DND-41 (cell line): ENCODE results near the gene TBC1D9.

Source experiments
- ATAC-seq: fragments of 200-7000 bp; cut with Tn5 transposase; 3 replicates; pipeline ENCODE4 v1.9.1; 2021; ENCODE audit warnings: low read depth; ENCODE audit not compliant: insufficient read depth
- DNase-seq: peaks from one replicate; pipeline ENCODE4 v3.0.0-alpha.2; 2020
- H2AFZ ChIP-seq: 2 replicates; pipeline ENCODE4 v1.6.0; 2012; ENCODE audit warnings: low read depth, low read length
- H3K27ac ChIP-seq: 2 replicates; pipeline ENCODE4 v1.5.1; 2012; ENCODE audit warnings: low read length, inconsistent platforms
- H3K27me3 ChIP-seq: fragments of 200-600 bp; sonication (generic); 2 replicates; pipeline ENCODE4 v1.6.0; 2012; ENCODE audit warnings: low read length, mild to moderate bottlenecking, inconsistent platforms; ENCODE audit not compliant: insufficient read depth, poor library complexity
- H3K36me3 ChIP-seq: 2 replicates; pipeline ENCODE4 v1.5.1; 2012; ENCODE audit warnings: low read length, inconsistent platforms; ENCODE audit not compliant: insufficient read depth
- H3K4me1 ChIP-seq: 2 replicates; pipeline ENCODE4 v1.5.1; 2012; ENCODE audit warnings: mild to moderate bottlenecking, low read length; ENCODE audit not compliant: insufficient read depth
- H3K4me2 ChIP-seq: 2 replicates; pipeline ENCODE4 v1.6.0; 2012; ENCODE audit warnings: mild to moderate bottlenecking, moderate library complexity, low read length, inconsistent platforms; ENCODE audit not compliant: insufficient read depth
- H3K4me3 ChIP-seq, 2 experiments: fragments of 200-600 bp in 1 of 2; shearing (Covaris generic) in 1 of 2; 2 replicates each; pipeline ENCODE4 v1.5.1; 2012 to 2016; ENCODE audit warnings: inconsistent platforms in 2 of 2, low read length in 2 of 2, mild to moderate bottlenecking in 2 of 2, low read depth in 1 of 2, moderate library complexity in 1 of 2
- H3K79me2 ChIP-seq: 2 replicates; pipeline ENCODE4 v1.6.0; 2012; ENCODE audit warnings: low read length, inconsistent platforms; ENCODE audit not compliant: insufficient read depth
- H3K9ac ChIP-seq: 2 replicates; pipeline ENCODE4 v1.6.0; 2012; ENCODE audit warnings: low read depth, mild to moderate bottlenecking, inconsistent platforms, low read length, moderate library complexity
- H3K9me3 ChIP-seq: 2 replicates; pipeline ENCODE4 v1.5.1; 2012; ENCODE audit warnings: low read length, moderate library complexity, mild to moderate bottlenecking, inconsistent platforms; ENCODE audit not compliant: insufficient read depth, severe bottlenecking
- H4K20me1 ChIP-seq: 2 replicates; pipeline ENCODE4 v1.6.0; 2012; ENCODE audit warnings: low read length; ENCODE audit not compliant: insufficient read depth
- CTCF ChIP-seq: IDR thresholded peaks from 2 replicates; pipeline ENCODE4 v1.5.1; 2012; ENCODE audit warnings: borderline replicate concordance, low read length, moderate library complexity, mild to moderate bottlenecking; ENCODE audit not compliant: poor library complexity, severe bottlenecking; ENCODE audit errors: extremely low read depth
- EZH2 ChIP-seq: IDR thresholded peaks from 3 replicates; pipeline ENCODE4 v1.6.1; 2012; ENCODE audit warnings: borderline replicate concordance, low read depth, mild to moderate bottlenecking, moderate library complexity, low read length, inconsistent platforms; ENCODE audit not compliant: severe bottlenecking

Gene TBC1D9

GRCh38 chr4:140777894-140778293 is 21.7 kb upstream of the TBC1D9 start:
- no peak for TF ChIP-seq CTCF
- TF ChIP-seq EZH2, result no peak
- Histone ChIP-seq H3K4me1 (no peaks in the 10 kb centered on the region), H3K9me3 (no peaks in the 10 kb centered on the region), H3K4me3 (no peak overlapping the region), H3K36me3 (no peaks in the 10 kb centered on the region), H3K9ac (no peak overlapping the region), H3K27ac (no peak overlapping the region), H3K79me2 (no peaks in the 10 kb centered on the region), H3K4me2 (no peak overlapping the region), H2AFZ (no peak overlapping the region), H4K20me1 (no peaks in the 10 kb centered on the region), H3K27me3 (no peaks in the 10 kb centered on the region)
- no peak for DNase-seq
- ATAC-seq, result no peak

- Histone ChIP-seq H4K20me1 (no peaks in the 10 kb centered on the region), H3K36me3 (no peaks in the 10 kb centered on the region), H3K4me2 (no peak overlapping the region), H3K27me3 (no peaks in the 10 kb centered on the region), H2AFZ (no peak overlapping the region), H3K9me3 (no peaks in the 10 kb centered on the region), H3K4me3 (no peak overlapping the region), H3K27ac (no peak overlapping the region), H3K9ac (no peak overlapping the region), H3K4me1 (no peaks in the 10 kb centered on the region), H3K79me2 (no peaks in the 10 kb centered on the region)
- no peak for DNase-seq
- ATAC-seq, result no peak
- TF ChIP-seq EZH2 (no peak), CTCF (no peak)
Measured at GRCh38 chr4:140777386-140777785, 21.2 kb upstream of the TBC1D9 start.

DNA sequence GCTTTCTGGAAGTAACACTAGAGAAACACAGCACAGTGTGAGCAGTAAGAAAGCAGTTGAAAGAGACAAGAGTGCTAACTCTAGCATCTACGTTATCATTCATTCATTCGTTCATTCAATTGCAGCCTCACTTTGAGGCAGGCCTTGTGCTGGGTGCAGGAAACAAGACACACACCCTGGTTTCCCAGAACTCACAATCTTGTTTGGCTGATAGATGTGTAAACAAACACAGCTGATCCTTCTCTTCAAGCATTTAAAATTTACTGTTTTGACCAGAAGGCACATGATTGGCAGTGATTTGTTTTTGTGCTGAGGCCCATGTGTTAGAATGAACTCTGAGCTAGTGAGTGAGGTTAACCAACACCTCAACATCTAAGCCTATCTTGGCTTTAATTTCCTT is 20.4 kb upstream of the TBC1D9 start:
- Histone ChIP-seq H3K4me1 (no peaks in the 10 kb centered on the region), H3K4me2 (no peak overlapping the region), H3K27ac (no peak overlapping the region), H3K9ac (no peak overlapping the region), H3K79me2 (no peaks in the 10 kb centered on the region), H3K9me3 (no peaks in the 10 kb centered on the region), H3K27me3 (no peaks in the 10 kb centered on the region), H3K4me3 (no peak overlapping the region), H2AFZ (no peak overlapping the region), H4K20me1 (no peaks in the 10 kb centered on the region), H3K36me3 (no peaks in the 10 kb centered on the region)
- ATAC-seq, result no peak
- TF ChIP-seq EZH2 (no peak), CTCF (no peak)
- DNase-seq, result no peak

DNA sequence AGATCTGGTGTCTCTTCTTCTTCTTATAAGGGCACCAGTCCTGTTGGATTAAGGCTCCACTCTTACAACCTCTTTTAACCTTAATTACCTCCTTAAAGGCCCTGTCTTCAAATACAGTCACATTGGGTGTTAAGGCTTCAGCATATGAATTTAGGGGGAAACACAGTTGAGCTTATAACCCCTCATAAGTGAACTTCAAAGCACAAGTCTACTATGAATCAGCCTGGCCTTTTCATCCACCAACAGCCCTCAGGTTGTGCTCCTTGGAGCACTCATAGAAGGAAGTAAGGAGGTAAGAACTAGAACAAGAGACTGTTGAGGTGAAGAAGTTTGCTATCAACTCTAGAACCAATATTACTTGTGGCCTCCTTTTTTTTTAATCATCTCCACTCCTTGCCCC is 18.8 kb upstream of the TBC1D9 start:
- Histone ChIP-seq H3K27ac (no peak overlapping the region), H3K9ac (no peak overlapping the region), H3K4me3 (no peak overlapping the region), H3K36me3 (no peaks in the 10 kb centered on the region), H3K4me2 (no peak overlapping the region), H3K4me1 (no peaks in the 10 kb centered on the region), H3K9me3 (no peaks in the 10 kb centered on the region), H2AFZ (no peak overlapping the region), H3K27me3 (no peaks in the 10 kb centered on the region), H3K79me2 (no peaks in the 10 kb centered on the region), H4K20me1 (no peaks in the 10 kb centered on the region)
- DNase-seq, result no peak
- ATAC-seq, result no peak
- TF ChIP-seq EZH2 (no peak), CTCF (no peak)
